Stimulated activated CD8-positive, alpha-beta memory T cell treated with anti-CD3 and anti-CD28 coated beads, Interleukin-12 subunit alpha, Interleukin-12 subunit beta, amount 100 ng/mL, for 1 hour (primary cell): ENCODE measurements around the gene PLB1.

Source experiments
- DNase-seq: peaks from one replicate; pipeline ENCODE4 v3.0.0-alpha.2; 2020; ENCODE audit warnings: low read depth

The PLB1 gene

GRCh38 chr2:28628987-28629386 is 133.1 kb downstream of the PLB1 start:
- no peak for DNase-seq

DNA sequence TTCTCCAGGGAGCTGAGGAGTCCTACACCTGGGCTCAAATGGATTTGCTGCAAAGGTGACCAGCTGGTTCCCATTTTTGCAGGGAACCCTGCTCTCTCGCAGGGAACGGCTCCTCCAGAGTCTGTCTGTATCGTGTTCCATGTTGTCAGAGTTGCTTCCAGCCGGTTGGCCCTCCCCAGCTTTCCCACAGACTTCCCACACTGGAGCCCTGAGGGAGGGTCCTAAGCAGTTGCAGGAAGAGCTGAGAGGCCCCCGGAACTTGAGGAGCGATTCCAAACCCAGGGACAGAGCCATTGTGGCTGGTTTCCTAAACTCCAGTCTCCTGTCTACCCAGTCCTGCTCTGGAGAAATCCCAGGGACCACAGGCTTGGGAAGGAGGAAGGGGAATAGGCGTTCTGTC is 134.1 kb downstream of the PLB1 start:
- no peak for DNase-seq

GRCh38 chr2:28630341-28630740 is 134.5 kb downstream of the PLB1 start:
- DNase-seq: no peak

- DNase-seq: no peak
Observed at GRCh38 chr2:28631514-28632206, 135.8 kb downstream of the PLB1 start.

- DNase-seq: no peak
Observed at GRCh38 chr2:28632791-28633190, 136.9 kb downstream of the PLB1 start.

DNA sequence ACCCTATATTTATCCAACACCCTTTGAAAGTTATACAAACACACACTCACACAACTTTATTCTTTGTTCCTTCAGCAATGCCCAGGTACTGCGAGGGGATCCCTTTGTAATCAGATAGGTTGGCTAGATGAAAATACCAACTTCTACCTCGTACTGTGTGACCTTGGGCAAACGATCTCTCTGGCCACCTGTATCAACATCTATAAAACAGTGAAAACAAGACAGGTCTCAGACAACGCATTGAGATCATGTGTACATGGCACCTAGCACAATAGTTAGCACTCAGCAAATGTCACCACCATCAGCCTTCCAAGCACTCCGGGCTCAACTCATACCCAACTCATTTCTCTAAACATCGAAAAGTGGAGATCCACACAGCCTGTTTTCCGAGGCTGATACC is 137.3 kb downstream of the PLB1 start:
- no peak for DNase-seq

DNA sequence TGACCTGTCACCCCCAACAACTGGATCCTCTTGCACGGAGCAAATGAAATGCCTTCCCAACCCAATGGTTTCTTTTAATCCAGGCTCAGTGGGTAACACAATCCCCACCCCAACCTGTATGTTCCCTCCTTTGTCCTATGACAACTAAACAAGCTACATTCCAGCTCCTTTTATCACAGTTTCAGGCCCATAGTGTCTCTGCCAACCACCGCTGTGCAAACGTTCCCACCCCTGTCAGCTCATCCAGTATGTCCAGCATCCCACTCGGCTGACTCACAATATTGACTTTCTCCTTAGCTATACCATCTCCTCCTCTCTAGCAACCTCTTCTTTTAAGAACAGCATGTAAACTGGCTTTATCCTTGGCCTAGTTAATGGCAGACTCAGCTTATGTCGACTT is 137.9 kb downstream of the PLB1 start:
- no peak for DNase-seq

DNA sequence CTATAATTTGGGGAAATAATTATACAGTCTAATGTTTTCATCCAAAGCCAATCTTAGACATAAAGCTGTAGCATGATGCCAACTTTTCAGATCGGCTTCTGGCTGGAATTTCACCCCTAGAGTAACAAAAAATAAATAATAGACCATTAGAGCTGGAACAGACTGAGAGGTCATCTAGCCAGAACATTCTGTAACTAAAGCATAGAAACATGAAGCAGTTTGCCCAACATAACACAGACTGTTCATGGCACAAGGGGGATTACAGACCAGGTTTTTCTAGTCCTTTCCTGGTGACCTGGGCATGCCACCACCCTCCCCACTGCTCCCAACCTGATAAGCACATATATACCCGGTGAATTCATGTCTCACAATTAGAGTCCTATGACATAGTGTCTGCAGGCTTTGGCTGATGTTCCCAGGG is 139.3 kb downstream of the PLB1 start:
- DNase-seq: no peak

GRCh38 chr2:28636491-28636890 is 140.6 kb downstream of the PLB1 start:
- no peak for DNase-seq

- DNase-seq: no peak
Observed at GRCh38 chr2:28637066-28638047, 141.5 kb downstream of the PLB1 start.

GRCh38 chr2:28638102-28638501 is 142.2 kb downstream of the PLB1 start:
- DNase-seq: no peak

- no peak for DNase-seq
Observed at GRCh38 chr2:28639092-28639691, 143.3 kb downstream of the PLB1 start.

DNA sequence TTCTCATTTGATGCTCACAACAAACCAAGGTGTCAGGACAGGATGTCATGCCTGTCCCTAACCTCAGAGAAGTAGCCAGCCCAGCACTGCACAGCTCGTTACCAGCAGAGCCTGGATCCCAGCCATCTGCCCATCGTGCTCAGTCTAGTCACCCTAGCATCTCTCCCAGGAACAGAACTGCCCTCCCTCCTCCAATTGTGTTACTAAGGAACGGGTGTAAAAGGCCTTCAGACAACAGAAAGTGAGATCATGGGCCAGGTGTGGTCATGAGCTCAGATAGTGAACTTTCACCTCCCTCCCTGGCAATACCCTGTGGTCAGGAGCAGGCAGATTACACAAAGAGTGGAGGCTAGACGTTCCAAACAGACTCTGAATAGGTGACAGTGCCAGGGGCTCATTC is 144.0 kb downstream of the PLB1 start:
- no peak for DNase-seq

DNA sequence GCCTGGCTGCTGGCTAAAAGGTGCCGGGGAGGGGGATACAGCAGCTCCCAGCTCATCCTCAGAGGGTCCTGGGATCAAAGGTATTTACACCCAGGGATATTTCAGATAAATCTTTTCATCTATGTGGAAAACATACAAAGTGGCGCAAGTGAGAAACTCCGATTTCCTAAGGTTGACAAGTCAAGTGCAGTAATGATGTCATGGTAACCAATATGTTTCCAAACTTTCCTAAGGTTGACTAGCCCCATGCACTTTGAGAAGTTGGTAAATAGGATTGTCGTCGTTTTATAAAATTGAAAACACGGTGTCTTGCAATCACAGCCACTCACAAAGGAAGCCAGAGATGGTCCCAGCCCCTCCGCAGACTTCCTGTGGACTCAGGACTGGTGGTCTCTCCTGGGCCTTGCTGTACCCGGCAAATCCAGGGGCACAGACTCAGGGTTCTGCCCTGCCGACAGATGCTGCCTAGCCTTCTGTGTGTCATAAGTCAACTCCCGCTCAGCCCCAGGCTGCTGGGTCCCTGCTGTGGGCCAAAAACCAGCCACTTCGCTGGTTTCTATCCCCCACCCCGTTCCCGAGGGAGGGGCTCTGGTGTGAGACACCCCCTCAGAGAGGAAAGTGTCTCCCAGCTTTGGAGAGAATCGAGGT is 144.5 kb downstream of the PLB1 start:
- DNase-seq: no peak

DNA sequence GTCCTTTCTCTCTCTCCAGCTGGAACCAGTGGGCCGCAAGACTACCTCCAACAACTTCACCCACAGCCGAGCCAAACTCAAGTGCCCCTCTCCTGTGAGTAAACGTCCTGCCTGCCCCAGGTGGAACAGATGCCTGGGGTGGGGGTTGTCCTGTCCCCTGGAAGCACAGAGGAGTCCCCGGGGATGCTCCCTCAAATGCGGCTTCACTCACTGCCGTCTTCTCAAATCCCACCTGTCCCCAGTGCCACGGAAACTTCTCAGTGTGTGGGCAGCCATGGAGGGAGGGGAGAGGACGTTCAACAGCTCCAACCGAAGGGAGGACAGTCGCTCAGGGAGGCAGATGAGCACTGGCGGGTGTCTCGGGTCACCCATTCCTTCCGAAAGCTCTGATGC is 145.0 kb downstream of the PLB1 start:
- no peak for DNase-seq

DNA sequence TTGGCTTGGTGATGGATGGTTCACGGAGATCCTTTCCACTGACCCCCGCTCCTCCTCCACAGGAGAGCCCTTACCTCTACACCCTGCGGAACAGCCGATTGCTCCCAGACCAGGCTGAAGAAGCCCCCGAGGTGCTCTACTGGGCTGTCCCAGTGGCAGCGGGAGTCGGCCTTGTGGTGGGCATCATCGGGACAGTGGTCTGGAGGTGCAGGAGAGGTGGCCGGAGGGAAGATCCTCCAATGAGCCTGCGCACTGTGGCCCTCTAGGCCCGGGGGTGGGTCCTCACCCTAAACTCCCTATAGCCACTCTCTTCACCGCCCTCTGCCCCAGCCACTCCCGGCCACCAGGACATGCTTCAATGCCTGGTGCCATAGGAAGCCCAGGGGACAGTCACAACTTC is 146.9 kb downstream of the PLB1 start:
- no peak for DNase-seq

- no peak for DNase-seq
Observed at GRCh38 chr2:28643327-28643726, 147.5 kb downstream of the PLB1 start.

DNA sequence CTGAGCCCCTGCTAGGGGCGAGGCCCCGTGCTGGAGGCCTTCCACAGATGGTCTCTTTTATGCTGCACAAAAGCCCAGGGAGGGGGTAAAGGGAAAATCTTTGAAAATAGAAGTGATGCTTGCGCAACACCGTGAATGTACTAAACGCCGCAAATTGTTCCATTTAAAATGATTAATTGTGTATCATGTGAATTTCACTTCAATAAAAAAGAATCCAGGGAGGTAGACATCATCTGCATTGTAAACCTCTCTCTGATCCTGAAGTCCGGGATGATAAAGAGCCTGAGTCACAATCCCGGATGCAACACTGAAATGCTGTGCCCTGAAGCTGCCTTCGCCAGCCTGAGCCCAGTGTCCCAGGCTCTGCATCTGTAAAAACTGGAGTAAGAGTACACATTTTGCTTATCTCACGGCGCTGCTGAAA is 148.1 kb downstream of the PLB1 start:
- no peak for DNase-seq

DNA sequence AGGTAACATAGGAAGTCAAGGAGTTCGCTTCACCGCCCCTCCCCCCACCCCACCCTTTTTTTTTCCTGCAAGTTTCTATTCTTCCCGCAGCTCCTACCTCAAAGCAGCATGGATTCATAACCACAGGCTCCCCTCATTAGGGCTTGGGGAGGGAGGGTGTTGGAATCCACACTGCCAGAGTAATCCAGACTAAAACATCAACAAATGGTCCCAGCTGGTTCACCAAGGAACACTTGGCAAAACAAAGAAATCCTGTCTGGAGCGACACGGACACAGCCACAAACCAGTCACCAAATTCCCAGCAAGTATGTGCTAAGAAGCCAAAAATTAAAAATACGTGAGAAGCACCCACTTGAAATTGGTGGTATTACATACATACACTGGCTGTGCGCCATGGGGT is 148.9 kb downstream of the PLB1 start:
- DNase-seq: no peak

GRCh38 chr2:28645553-28645952 is 149.7 kb downstream of the PLB1 start:
- no peak for DNase-seq

- DNase-seq: no peak
Observed at GRCh38 chr2:28647682-28648081, 151.8 kb downstream of the PLB1 start.

GRCh38 chr2:28648147-28648546 is 152.3 kb downstream of the PLB1 start:
- no peak for DNase-seq
